ENCODE measurements around the gene SOX4. TPM values are rescaled to one million over a fixed set of nuclear protein-coding genes. Genes with fewer than 3 reads are reported as not detected.

SOX4 gene
- polyA plus RNA-seq, 1 of the 3 experiments (the other 2 are of a cell fraction): 5.5 TPM

- peaks cover 35% of the 10 kb centered on the region for H3F3A ChIP-seq (replicated peaks; ENCODE audit: insufficient read depth)
- no peaks in the 10 kb centered on the region for H3K9me2 ChIP-seq
- peaks cover 65% of the 10 kb centered on the region for H3K79me2 ChIP-seq (ENCODE audit: insufficient read depth)
- H3K4me2 ChIP-seq: peak overlapping the region; percentile 84
- peak overlapping the region; percentile 63; the same call in 1 of the 2 replicates for H2AFZ ChIP-seq (ENCODE audit: low read depth)
- no peaks in the 10 kb centered on the region for H3K27me3 ChIP-seq (ENCODE audit: insufficient read depth)
- H3K4me1 ChIP-seq (ENCODE audit: control insufficient read depth in 1 of 2, insufficient read depth in 2 of 2, low read depth in 1 of 2, low read length in 1 of 2): peaks cover 13 to 22% of the 10 kb centered on the region in 2 experiments
- H4K20me1 ChIP-seq (ENCODE audit: insufficient read depth): peaks cover 21% of the 10 kb centered on the region; the same call in 1 of the 2 replicates
- H3K36me3 ChIP-seq (replicated peaks in 1 of 2; ENCODE audit: control insufficient read depth in 1 of 2, insufficient read depth in 2 of 2, low read length in 1 of 2): peaks cover 29 to 35% of the 10 kb centered on the region in 2 experiments
- CTCF ChIA-PET: interaction anchor here (0.7 to 7.3 kb wide), 7 partner anchors 9 to 720 kb away, joined by 3 to 64 read pairs (median 3); no protein-coding TSS in a partner anchor
- H3K27ac ChIP-seq (ENCODE audit: low read depth in 2 of 2, low read length in 1 of 2): peak overlapping the region; percentile 88 to 98
- H3K9ac ChIP-seq: peak overlapping the region; percentile 89
- DNase-seq: peak; percentile 34
- under 1% methylated on average over 45 of the region's 108 CpGs for WGBS (ENCODE audit: low lambda C conversion rate)
- no peaks in the 10 kb centered on the region for H3K9me3 ChIP-seq
- POLR2A ChIA-PET: interaction anchor here (0.9 to 10.5 kb wide), 14 partner anchors 155 to 1851 kb away, joined by 3 to 173 read pairs (median 5); no protein-coding TSS in a partner anchor
- H3K4me3 ChIP-seq (ENCODE audit: low read depth in 2 of 2, low read length in 1 of 2): peak overlapping the region; percentile 81 to 95
- TF ChIP-seq, protein P1, sequence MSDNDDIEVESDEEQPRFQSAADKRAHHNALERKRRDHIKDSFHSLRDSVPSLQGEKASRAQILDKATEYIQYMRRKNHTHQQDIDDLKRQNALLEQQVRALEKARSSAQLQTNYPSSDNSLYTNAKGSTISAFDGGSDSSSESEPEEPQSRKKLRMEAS (IDR thresholded peaks at IDR 0.05; ENCODE audit: low read depth): 0 out of 2 replicates have a peak, but pooled peaks have one; percentile 6
- no peak for TF ChIP-seq SMC3 (IDR thresholded peaks at IDR 0.05; ENCODE audit: low read depth, low read length)
- TF ChIP-seq NFIC (IDR thresholded peaks at IDR 0.05; ENCODE audit: borderline replicate concordance): 0 out of 2 replicates have a peak, but pooled peaks have one; percentile 19
Measured at GRCh38 chr6:21595285-21596144, 2.0 kb downstream of the SOX4 start.

DNA sequence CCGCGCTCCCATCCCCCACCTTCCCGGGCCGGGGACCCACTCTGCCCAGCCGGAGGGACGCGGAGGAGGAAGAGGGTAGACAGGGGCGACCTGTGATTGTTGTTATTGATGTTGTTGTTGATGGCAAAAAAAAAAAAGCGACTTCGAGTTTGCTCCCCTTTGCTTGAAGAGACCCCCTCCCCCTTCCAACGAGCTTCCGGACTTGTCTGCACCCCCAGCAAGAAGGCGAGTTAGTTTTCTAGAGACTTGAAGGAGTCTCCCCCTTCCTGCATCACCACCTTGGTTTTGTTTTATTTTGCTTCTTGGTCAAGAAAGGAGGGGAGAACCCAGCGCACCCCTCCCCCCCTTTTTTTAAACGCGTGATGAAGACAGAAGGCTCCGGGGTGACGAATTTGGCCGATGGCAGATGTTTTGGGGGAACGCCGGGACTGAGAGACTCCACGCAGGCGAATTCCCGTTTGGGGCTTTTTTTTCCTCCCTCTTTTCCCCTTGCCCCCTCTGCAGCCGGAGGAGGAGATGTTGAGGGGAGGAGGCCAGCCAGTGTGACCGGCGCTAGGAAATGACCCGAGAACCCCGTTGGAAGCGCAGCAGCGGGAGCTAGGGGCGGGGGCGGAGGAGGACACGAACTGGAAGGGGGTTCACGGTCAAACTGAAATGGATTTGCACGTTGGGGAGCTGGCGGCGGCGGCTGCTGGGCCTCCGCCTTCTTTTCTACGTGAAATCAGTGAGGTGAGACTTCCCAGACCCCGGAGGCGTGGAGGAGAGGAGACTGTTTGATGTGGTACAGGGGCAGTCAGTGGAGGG lies 2.8 kb downstream of the SOX4 start:
- WGBS (ENCODE audit: low lambda C conversion rate): 2% methylated on average over 43 of the region's 43 CpGs
- POLR2A ChIA-PET: interaction anchor here (0.6 to 10.5 kb wide), 8 partner anchors 173 to 1034 kb away, joined by 3 to 173 read pairs (median 4); no protein-coding TSS in a partner anchor
- DNase-seq: peak; percentile 68

More for the DNA sequence above, 2.8 kb downstream of the SOX4 start:
- Histone ChIP-seq H3K9me3 (no peaks in the 10 kb centered on the region), H3K9me2 (no peaks in the 10 kb centered on the region), H3K27ac (ENCODE audit: low read depth in 2 of 2, low read length in 1 of 2) (peak overlapping the region; percentile 88 to 98), H3F3A (replicated peaks; ENCODE audit: insufficient read depth) (peaks cover 35% of the 10 kb centered on the region), H4K20me1 (ENCODE audit: insufficient read depth) (peaks cover 21% of the 10 kb centered on the region; the same call in 1 of the 2 replicates), H3K79me2 (ENCODE audit: insufficient read depth) (peaks cover 65% of the 10 kb centered on the region), H3K4me3 (ENCODE audit: low read depth in 2 of 2, low read length in 1 of 2) (peak overlapping the region; percentile 81 to 95), H2AFZ (ENCODE audit: low read depth) (peak overlapping the region; percentile 51; the same call in 1 of the 2 replicates), H3K27me3 (ENCODE audit: insufficient read depth) (no peaks in the 10 kb centered on the region), H3K36me3 (replicated peaks in 1 of 2; ENCODE audit: control insufficient read depth in 1 of 2, insufficient read depth in 2 of 2, low read length in 1 of 2) (peaks cover 29 to 35% of the 10 kb centered on the region in 2 experiments), H3K4me2 (peak overlapping the region; percentile 79), H3K9ac (peak overlapping the region; percentile 89), H3K4me1 (ENCODE audit: control insufficient read depth in 1 of 2, insufficient read depth in 2 of 2, low read depth in 1 of 2, low read length in 1 of 2) (peaks cover 13 to 22% of the 10 kb centered on the region in 2 experiments)
- TF ChIP-seq NFIC (IDR thresholded peaks at IDR 0.05; ENCODE audit: borderline replicate concordance): no peak
- peak; percentile 37 for TF ChIP-seq CHD2 (IDR thresholded peaks at IDR 0.05; ENCODE audit: low read length, partially characterized antibody)
- TF ChIP-seq, protein P1 (IDR thresholded peaks at IDR 0.05; ENCODE audit: low read depth): 0 out of 2 replicates have a peak, but pooled peaks have one; percentile 7
- peak; percentile 34; the same call in 1 of the 2 replicates for TF ChIP-seq TAF1 (IDR thresholded peaks at IDR 0.05; ENCODE audit: borderline replicate concordance, low read depth, low read length)
- TF ChIP-seq MXI1 (IDR thresholded peaks at IDR 0.05; ENCODE audit: low read depth, low read length): peak; percentile 39; the same call in 1 of the 2 replicates
- TF ChIP-seq, protein P2, sequence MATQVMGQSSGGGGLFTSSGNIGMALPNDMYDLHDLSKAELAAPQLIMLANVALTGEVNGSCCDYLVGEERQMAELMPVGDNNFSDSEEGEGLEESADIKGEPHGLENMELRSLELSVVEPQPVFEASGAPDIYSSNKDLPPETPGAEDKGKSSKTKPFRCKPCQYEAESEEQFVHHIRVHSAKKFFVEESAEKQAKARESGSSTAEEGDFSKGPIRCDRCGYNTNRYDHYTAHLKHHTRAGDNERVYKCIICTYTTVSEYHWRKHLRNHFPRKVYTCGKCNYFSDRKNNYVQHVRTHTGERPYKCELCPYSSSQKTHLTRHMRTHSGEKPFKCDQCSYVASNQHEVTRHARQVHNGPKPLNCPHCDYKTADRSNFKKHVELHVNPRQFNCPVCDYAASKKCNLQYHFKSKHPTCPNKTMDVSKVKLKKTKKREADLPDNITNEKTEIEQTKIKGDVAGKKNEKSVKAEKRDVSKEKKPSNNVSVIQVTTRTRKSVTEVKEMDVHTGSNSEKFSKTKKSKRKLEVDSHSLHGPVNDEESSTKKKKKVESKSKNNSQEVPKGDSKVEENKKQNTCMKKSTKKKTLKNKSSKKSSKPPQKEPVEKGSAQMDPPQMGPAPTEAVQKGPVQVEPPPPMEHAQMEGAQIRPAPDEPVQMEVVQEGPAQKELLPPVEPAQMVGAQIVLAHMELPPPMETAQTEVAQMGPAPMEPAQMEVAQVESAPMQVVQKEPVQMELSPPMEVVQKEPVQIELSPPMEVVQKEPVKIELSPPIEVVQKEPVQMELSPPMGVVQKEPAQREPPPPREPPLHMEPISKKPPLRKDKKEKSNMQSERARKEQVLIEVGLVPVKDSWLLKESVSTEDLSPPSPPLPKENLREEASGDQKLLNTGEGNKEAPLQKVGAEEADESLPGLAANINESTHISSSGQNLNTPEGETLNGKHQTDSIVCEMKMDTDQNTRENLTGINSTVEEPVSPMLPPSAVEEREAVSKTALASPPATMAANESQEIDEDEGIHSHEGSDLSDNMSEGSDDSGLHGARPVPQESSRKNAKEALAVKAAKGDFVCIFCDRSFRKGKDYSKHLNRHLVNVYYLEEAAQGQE (IDR thresholded peaks at IDR 0.05; ENCODE audit: low read depth, low read length): no peak
- TF ChIP-seq JUND (IDR thresholded peaks at IDR 0.05): 0 out of 2 replicates have a peak, but pooled peaks have one; percentile 7
- CTCF ChIA-PET: interaction anchor here (0.7 to 7.3 kb wide), 16 partner anchors 8 to 1849 kb away, joined by 3 to 64 read pairs (median 4); no protein-coding TSS in a partner anchor
